ENCODE data around the gene HOXD4.
A peak's percentile ranks its signal among the peaks of the same experiment; 100 is the strongest.

Gene HOXD4

GRCh38 chr2:176151442-176152287, at the start of gene HOXD4:
Gene HOXD4, plus strand, starts transcription at chr2:176151550. Its CDS starts 84 bp downstream, at chr2:176151634.
- DNase-seq (no peak), ATAC-seq (no peak)

GRCh38 chr2:176101842-176102241, 49.5 kb upstream of the HOXD4 start:
- DNase-seq (no peak), ATAC-seq (no peak)

GRCh38 chr2:176102309-176102866, 49.0 kb upstream of the HOXD4 start:
- DNase-seq, result no peak

GRCh38 chr2:176103194-176103593, 48.2 kb upstream of the HOXD4 start:
- ATAC-seq, result no peak
- DNase-seq, result no peak

More at GRCh38 chr2:176102309-176102866, 49.0 kb upstream of the HOXD4 start:
- ATAC-seq, result no peak

GRCh38 chr2:176103742-176104315, 47.5 kb upstream of the HOXD4 start:
- ATAC-seq (no peak), DNase-seq (no peak)

GRCh38 chr2:176104316-176105077, 46.9 kb upstream of the HOXD4 start:
- DNase-seq, result no peak
- peak; percentile 26 for ATAC-seq

GRCh38 chr2:176105078-176105729, 46.1 kb upstream of the HOXD4 start:
- no peak for DNase-seq

GRCh38 chr2:176105730-176106580, 45.4 kb upstream of the HOXD4 start:
- DNase-seq, result no peak

More at GRCh38 chr2:176105078-176105729, 46.1 kb upstream of the HOXD4 start:
- no peak for ATAC-seq

GRCh38 chr2:176106581-176107539, 44.5 kb upstream of the HOXD4 start, which contains the start of gene HOXD11:
Gene HOXD11, plus strand, starts transcription at chr2:176107280. Its CDS starts 76 bp downstream, at chr2:176107356.
- DNase-seq, result no peak
- ATAC-seq, result peak; percentile 27

More at GRCh38 chr2:176105730-176106580, 45.4 kb upstream of the HOXD4 start:
- ATAC-seq, result no peak

GRCh38 chr2:176107731-176108181, 43.6 kb upstream of the HOXD4 start:
- no peak for DNase-seq
- no peak for ATAC-seq

- no peak for DNase-seq
- ATAC-seq, result no peak
Observed at GRCh38 chr2:176109192-176109901, 42.0 kb upstream of the HOXD4 start.

- ATAC-seq (no peak), DNase-seq (no peak)
Observed at GRCh38 chr2:176109946-176110345, 41.4 kb upstream of the HOXD4 start.

- no peak for DNase-seq
- no peak for ATAC-seq
Observed at GRCh38 chr2:176110415-176111308, 40.7 kb upstream of the HOXD4 start.

- no peak for ATAC-seq
- DNase-seq, result no peak
Observed at GRCh38 chr2:176111309-176111663, 40.1 kb upstream of the HOXD4 start.

- no peak for DNase-seq
- no peak for ATAC-seq
Observed at GRCh38 chr2:176111846-176112374, 39.4 kb upstream of the HOXD4 start.

- no peak for ATAC-seq
- DNase-seq, result no peak
Observed at GRCh38 chr2:176112375-176113302, 38.7 kb upstream of the HOXD4 start.

Measured in stimulated activated naive CD8-positive, alpha-beta T cell treated with anti-CD3 and anti-CD28 coated beads, Interleukin-15, Interleukin-2, amounts not matched to agents 100 U/mL and 50 U/mL, for 24 hours (primary cell).